Naive thymus-derived CD4-positive, alpha-beta T cell (primary cell): ENCODE results near the gene OSBPL7. TPM values are rescaled to one million over a fixed set of nuclear protein-coding genes. Genes with fewer than 3 reads are reported as not detected.

ENCODE experiments used
- ATAC-seq: fragments of 150-1000 bp; cut with Tn5 transposase; 2 replicates; pipeline ENCODE4 v1.10.0; 2021; ENCODE audit warnings: mild to moderate bottlenecking, moderate library complexity
- CTCF ChIA-PET: fragments of 350-600 bp; sonication (Branson Sonifier 250); formaldehyde crosslinking; loops from one replicate; lab custom pipeline; 2021; ENCODE audit warnings: antibody characterized with exemption; lab: Charles Lee
- POLR2A ChIA-PET: fragments of 350-600 bp; sonication (Branson Sonifier 250); formaldehyde crosslinking; loops from one replicate; lab custom pipeline; 2021; ENCODE audit warnings: antibody characterized with exemption, inconsistent platforms; lab: Charles Lee
- DNase-seq, 9 donors: peaks; one replicate each; pipeline versions ENCODE4 v3.0.0 to v3.0.0-alpha.2; 2020 to 2022; ENCODE audit warnings: mixed read lengths in 1 of 9
- H3K27ac ChIP-seq: one replicate; pipeline ENCODE4 v1.7.0; 2013; ENCODE audit warnings: mild to moderate bottlenecking, low read depth, low read length, moderate library complexity
- H3K27me3 ChIP-seq, 2 donors: one replicate each; pipeline ENCODE4 v1.7.0; 2013; ENCODE audit warnings: low read length in 2 of 2, mild to moderate bottlenecking in 2 of 2, moderate library complexity in 2 of 2; ENCODE audit not compliant: control insufficient read depth in 2 of 2, insufficient read depth in 2 of 2
- H3K36me3 ChIP-seq, 3 experiments: 1 replicate in 2 of 3; 2 replicates in 1 of 3; pipeline ENCODE4 v1.7.0; 2013; ENCODE audit warnings: low read length in 3 of 3, mild to moderate bottlenecking in 3 of 3, moderate library complexity in 1 of 3; ENCODE audit not compliant: insufficient read depth in 3 of 3, control insufficient read depth in 2 of 3
- H3K4me1 ChIP-seq, 2 donors: one replicate each; pipeline ENCODE4 v1.7.0; 2013; ENCODE audit warnings: low read length in 2 of 2, mild to moderate bottlenecking in 2 of 2, moderate library complexity in 1 of 2; ENCODE audit not compliant: control insufficient read depth in 2 of 2, insufficient read depth in 2 of 2
- H3K4me3 ChIP-seq: 2 replicates; pipeline ENCODE4 v1.7.0; 2013; ENCODE audit warnings: mild to moderate bottlenecking, low read length
- H3K9me3 ChIP-seq, 3 experiments: 1 replicate in 2 of 3; 2 replicates in 1 of 3; pipeline ENCODE4 v1.7.0; 2013; ENCODE audit warnings: low read length in 3 of 3; ENCODE audit not compliant: control insufficient read depth in 2 of 3
- H3K27ac Mint-ChIP-seq, 9 donors: one replicate each; pipeline ENCODE4 v1.8.0; 2020 to 2022; ENCODE audit warnings: mixed read lengths in 9 of 9, mild to moderate bottlenecking in 8 of 9, moderate library complexity in 5 of 9, inconsistent platforms in 2 of 9
- H3K27me3 Mint-ChIP-seq, 5 donors: one replicate each; pipeline ENCODE4 v1.8.0; 2021 to 2022; ENCODE audit warnings: mixed read lengths in 5 of 5, mild to moderate bottlenecking in 1 of 5
- H3K36me3 Mint-ChIP-seq, 5 donors: one replicate each; pipeline ENCODE4 v1.8.0; 2020 to 2022; ENCODE audit warnings: mixed read lengths in 5 of 5, mild to moderate bottlenecking in 3 of 5, inconsistent platforms in 1 of 5
- H3K4me1 Mint-ChIP-seq, 7 donors: one replicate each; pipeline ENCODE4 v1.8.0; 2020 to 2022; ENCODE audit warnings: mixed read lengths in 7 of 7, mild to moderate bottlenecking in 3 of 7, inconsistent platforms in 1 of 7
- H3K4me3 Mint-ChIP-seq, 10 donors: one replicate each; pipeline ENCODE4 v1.8.0; 2020 to 2022; ENCODE audit warnings: mild to moderate bottlenecking in 10 of 10, mixed read lengths in 10 of 10, moderate library complexity in 6 of 10, inconsistent platforms in 2 of 10
- H3K9me3 Mint-ChIP-seq, 11 donors: one replicate each; pipeline ENCODE4 v1.8.0; 2020 to 2022; ENCODE audit warnings: mixed read lengths in 11 of 11, mild to moderate bottlenecking in 4 of 11, inconsistent platforms in 1 of 11, moderate library complexity in 1 of 11
- intact Hi-C, 2 donors: fragments of 100-400 bp; cut with micrococcal nuclease; formaldehyde crosslinking; loops; one replicate each; pipeline ENCODE4 v1.15.1; 2023
- polyA plus RNA-seq, 2 donors: library from polyadenylated mRNA; unstranded; fragments of 300-500 nt; fragmentation: Illumina TruSeq; gene quantifications; one replicate each; pipeline ENCODE4 v1.2.3, GENCODE V29; 2021
- total RNA-seq, 6 experiments: library from RNA in 5 of 6; stranded (reverse) in 5 of 6; gene quantifications; 1 replicate in 5 of 6; 2 replicates in 1 of 6; pipeline ENCODE4 v1.2.3 and lab custom pipeline; 2021 to 2026

Gene OSBPL7
- total and polyA plus RNA-seq, 7 experiments from 2014 or later: 4.0 to 46.1 (median 39.7) TPM

DNA sequence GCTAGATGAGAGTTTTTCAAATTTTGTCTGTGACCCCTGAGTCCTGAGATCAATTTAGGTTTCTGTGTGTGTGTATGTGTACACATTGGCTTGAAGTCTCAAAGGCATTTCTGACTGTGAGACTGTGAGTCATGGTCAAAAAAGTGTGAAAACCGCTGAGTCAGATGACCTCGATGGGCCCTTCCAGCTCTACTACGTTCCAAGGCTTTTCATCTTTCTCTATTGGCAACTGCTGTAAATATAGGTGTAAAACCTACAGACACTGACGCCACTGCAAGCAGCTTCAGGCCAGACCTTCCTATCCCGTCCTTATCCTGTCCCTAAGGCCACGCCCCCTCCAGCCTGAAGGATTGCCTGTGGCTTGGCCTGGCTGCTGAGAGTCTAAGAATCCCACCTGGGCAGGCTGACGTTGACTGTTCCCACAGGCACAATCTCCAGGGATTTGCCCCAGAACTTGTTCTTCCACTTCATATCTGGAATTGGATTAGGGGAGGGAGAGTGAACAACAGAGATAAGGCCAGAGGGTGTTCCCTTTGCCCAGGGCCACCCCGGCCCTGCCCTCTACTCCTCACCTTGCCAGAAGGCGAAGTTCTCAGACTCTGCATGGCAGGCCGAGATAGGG, 11.3 kb downstream of the OSBPL7 start:
- no peaks in the 10 kb centered on the region for H3K9me3 Mint-ChIP-seq
- H3K27ac ChIP-seq: no peak overlapping the region
- CTCF ChIA-PET: interaction anchor here (0.7 kb wide), 1 partner anchor 316 kb away, joined by 3 read pairs; no protein-coding TSS in a partner anchor
- no peak overlapping the region for H3K4me3 Mint-ChIP-seq
- intact Hi-C loops: no loop called here
- no peaks in the 10 kb centered on the region for H3K27me3 ChIP-seq
- no peak for DNase-seq
- peaks cover 0 to 5% of the 10 kb centered on the region in 2 donors for H3K4me1 ChIP-seq
- H3K9me3 ChIP-seq: no peaks in the 10 kb centered on the region
- peaks cover 2 to 88% (median 4%) of the 10 kb centered on the region in 3 experiments for H3K36me3 ChIP-seq
- ATAC-seq: peak; percentile 73
- peaks cover 0 to 13% (median 3%) of the 10 kb centered on the region in 7 donors for H3K4me1 Mint-ChIP-seq
- POLR2A ChIA-PET: interaction anchor here (0.6 kb wide), 1 partner anchor 100 kb away, joined by 3 read pairs; no protein-coding TSS in a partner anchor
- H3K27ac Mint-ChIP-seq: peak overlapping the region in 3 of 9 donors; percentile 31 to 51 (median 32)
- H3K4me3 ChIP-seq: no peak overlapping the region
- no peaks in the 10 kb centered on the region for H3K27me3 Mint-ChIP-seq
- H3K36me3 Mint-ChIP-seq: peaks cover 8 to 46% (median 21%) of the 10 kb centered on the region in 5 donors

DNA sequence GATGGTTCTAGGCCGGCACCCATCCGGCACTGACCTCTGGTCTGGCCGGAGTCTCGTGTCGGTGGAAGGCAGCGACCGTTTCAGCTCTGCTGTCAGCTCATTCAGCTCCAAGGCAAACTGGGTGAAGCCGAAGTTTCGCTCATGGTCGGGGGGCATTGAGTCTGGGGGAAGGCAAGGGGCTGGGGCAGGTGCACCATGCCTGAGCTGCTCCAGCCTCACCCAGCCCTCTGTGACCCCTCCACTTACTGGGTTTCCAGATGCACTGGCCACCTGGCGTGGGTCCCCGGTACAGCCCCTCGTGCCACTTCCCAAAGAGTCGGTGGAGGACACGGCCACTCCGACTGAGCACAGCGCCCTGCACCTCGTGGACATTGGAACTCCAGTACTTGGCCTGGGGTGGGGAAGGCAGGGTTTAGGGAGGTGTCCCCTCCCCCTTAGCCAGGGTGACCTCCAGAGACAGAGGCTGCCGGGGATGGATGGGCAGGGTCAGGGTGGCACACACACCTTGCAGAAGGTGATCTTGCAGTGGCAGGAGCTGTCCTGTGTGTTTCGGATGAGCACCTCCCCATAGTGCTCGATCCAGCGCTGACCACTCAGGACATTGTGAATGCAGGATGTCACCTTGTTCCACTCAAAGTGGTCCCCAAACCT, 12.6 kb downstream of the OSBPL7 start:
- intact Hi-C loops: no loop called here
- no peak overlapping the region for H3K27ac Mint-ChIP-seq
- ATAC-seq (no peak), DNase-seq (no peak)
- H3K4me3 ChIP-seq: no peak overlapping the region
- peaks cover 0 to 4% (median 0%) of the 10 kb centered on the region in 5 donors for H3K27me3 Mint-ChIP-seq
- no peak overlapping the region for H3K27ac ChIP-seq
- ChIA-PET CTCF (no interaction called here), POLR2A (no interaction called here)
- no peaks in the 10 kb centered on the region for H3K9me3 Mint-ChIP-seq
- H3K4me1 ChIP-seq: peaks cover 0 to 5% of the 10 kb centered on the region in 2 donors
- peaks cover 0 to 13% (median 3%) of the 10 kb centered on the region in 7 donors for H3K4me1 Mint-ChIP-seq
- H3K9me3 ChIP-seq: no peaks in the 10 kb centered on the region
- H3K36me3 ChIP-seq: peaks cover 0 to 75% (median 4%) of the 10 kb centered on the region in 3 experiments
- peaks cover 5 to 41% (median 19%) of the 10 kb centered on the region in 5 donors for H3K36me3 Mint-ChIP-seq
- no peak overlapping the region for H3K4me3 Mint-ChIP-seq
- H3K27me3 ChIP-seq: no peaks in the 10 kb centered on the region

DNA sequence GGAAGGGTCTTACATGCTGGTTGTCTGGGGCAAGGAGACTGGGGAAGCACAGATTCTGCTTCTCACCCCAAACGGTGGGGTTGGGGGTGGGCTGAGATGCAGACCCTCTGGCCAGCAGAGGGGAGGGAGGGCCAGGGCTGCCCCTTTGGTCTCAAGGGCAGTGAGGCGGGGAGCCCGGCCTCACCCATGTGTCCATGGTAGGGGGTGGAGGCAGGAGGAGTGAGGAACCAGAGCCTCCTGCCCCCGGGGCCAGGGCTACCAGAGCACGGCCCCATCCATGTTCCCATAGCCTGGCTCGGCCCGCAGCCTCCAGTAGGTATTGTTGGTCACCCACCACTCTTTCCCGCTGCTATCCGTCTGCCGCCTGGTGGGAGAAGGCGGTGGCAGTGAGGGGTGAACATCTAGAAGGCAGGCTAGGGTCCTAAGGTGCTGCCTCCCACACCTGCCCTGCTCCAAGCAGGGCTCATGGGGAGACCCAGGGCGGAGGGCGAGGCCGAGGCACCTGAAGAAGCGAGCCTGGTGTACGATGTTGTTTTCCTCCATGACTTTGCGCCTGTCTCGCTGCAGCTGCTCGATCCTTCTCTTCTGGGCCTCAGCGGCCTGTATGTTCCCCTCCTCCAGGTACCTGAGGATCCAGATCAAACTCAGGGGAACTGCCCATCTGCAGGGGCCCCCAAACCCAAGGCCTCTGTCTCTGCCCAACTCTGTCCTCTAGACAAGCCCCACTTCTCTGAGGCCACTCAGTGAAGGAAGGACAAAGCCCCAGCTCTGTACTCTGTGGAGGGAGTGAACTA, 13.4 kb downstream of the OSBPL7 start:
- Histone ChIP-seq H3K27ac (no peak overlapping the region), H3K36me3 (peaks cover 0 to 67% (median 4%) of the 10 kb centered on the region in 3 experiments), H3K4me1 (peaks cover 0 to 5% of the 10 kb centered on the region in 2 donors), H3K27me3 (no peaks in the 10 kb centered on the region), H3K4me3 (no peak overlapping the region), H3K9me3 (no peaks in the 10 kb centered on the region)
- CTCF ChIA-PET: no interaction called here
- H3K27ac Mint-ChIP-seq: peak overlapping the region in 1 of 9 donors; percentile 58
- POLR2A ChIA-PET: no interaction called here
- ATAC-seq (no peak), DNase-seq (no peak)
- peaks cover 5 to 41% (median 19%) of the 10 kb centered on the region in 5 donors for H3K36me3 Mint-ChIP-seq
- peaks cover 0 to 4% (median 0%) of the 10 kb centered on the region in 5 donors for H3K27me3 Mint-ChIP-seq
- intact Hi-C loops: no loop called here
- H3K9me3 Mint-ChIP-seq: no peaks in the 10 kb centered on the region
- peaks cover 0 to 13% (median 3%) of the 10 kb centered on the region in 7 donors for H3K4me1 Mint-ChIP-seq
- H3K4me3 Mint-ChIP-seq: no peak overlapping the region

GRCh38 chr17:47807421-47807820, 14.2 kb downstream of the OSBPL7 start:
- Mint-ChIP-seq H3K9me3 (no peaks in the 10 kb centered on the region), H3K27me3 (peaks cover 0 to 4% (median 0%) of the 10 kb centered on the region in 5 donors), H3K4me3 (no peak overlapping the region), H3K4me1 (peaks cover 0 to 11% (median under 1%) of the 10 kb centered on the region in 7 donors), H3K27ac (peak overlapping the region in 1 of 9 donors; percentile 58), H3K36me3 (peaks cover 0 to 33% (median 14%) of the 10 kb centered on the region in 5 donors)
- no peak for DNase-seq
- peaks cover 0 to 59% (median 4%) of the 10 kb centered on the region in 3 experiments for H3K36me3 ChIP-seq
- no peaks in the 10 kb centered on the region for H3K9me3 ChIP-seq
- POLR2A ChIA-PET: no interaction called here
- CTCF ChIA-PET: no interaction called here
- H3K4me3 ChIP-seq: no peak overlapping the region
- no peaks in the 10 kb centered on the region for H3K27me3 ChIP-seq
- H3K27ac ChIP-seq: no peak overlapping the region
- intact Hi-C loops: no loop called here
- no peak for ATAC-seq
- peaks cover 0 to 5% of the 10 kb centered on the region in 2 donors for H3K4me1 ChIP-seq

DNA sequence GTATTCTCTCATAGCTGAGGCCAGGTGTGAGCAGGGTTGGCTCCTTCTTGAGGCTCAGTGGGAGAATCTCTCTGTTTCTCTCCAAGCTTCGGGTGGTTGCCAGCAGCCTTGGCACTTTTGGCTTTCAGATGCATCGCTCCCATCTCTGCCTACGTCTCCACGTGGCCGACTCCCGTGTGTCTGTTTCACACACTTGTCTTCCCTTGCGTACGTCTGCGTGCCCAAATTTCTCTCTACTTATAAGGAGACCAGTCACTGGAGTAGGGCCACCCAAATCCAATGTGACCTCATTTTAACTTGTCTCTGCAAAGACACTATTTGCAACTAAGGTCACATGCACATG, 14.7 kb downstream of the OSBPL7 start:
- Histone ChIP-seq H3K27me3 (no peaks in the 10 kb centered on the region), H3K9me3 (no peaks in the 10 kb centered on the region), H3K36me3 (peaks cover 0 to 54% (median 4%) of the 10 kb centered on the region in 3 experiments), H3K27ac (no peak overlapping the region), H3K4me3 (no peak overlapping the region), H3K4me1 (peaks cover 0 to 5% of the 10 kb centered on the region in 2 donors)
- DNase-seq (no peak), ATAC-seq (no peak)
- intact Hi-C loops: no loop called here
- Mint-ChIP-seq H3K27me3 (peaks cover 0 to 4% (median 0%) of the 10 kb centered on the region in 5 donors), H3K36me3 (peaks cover 0 to 27% (median 11%) of the 10 kb centered on the region in 5 donors), H3K9me3 (no peaks in the 10 kb centered on the region), H3K4me1 (peaks cover 0 to 13% (median 0%) of the 10 kb centered on the region in 7 donors), H3K4me3 (no peak overlapping the region), H3K27ac (no peak overlapping the region)
- ChIA-PET CTCF (interaction anchor here (0.6 kb wide), 1 partner anchor 138 kb away, joined by 3 read pairs; no protein-coding TSS in a partner anchor), POLR2A (no interaction called here)
